Hematopoietic multipotent progenitor cell treated with erythropoietin and hydrocortisone succinate and interleukin-3 and kit ligand, for 6 days (in vitro differentiated cells): ENCODE measurements around the gene NDUFS7.

Experiments
- DNase-seq: peaks from one replicate; pipeline ENCODE4 v3.0.0-alpha.2; 2015

The NDUFS7 gene

GRCh38 chr19:1365319-1366269, 18.1 kb upstream of the NDUFS7 start:
- no peak for DNase-seq

- DNase-seq, result no peak
Observed at GRCh38 chr19:1366296-1366695, 17.4 kb upstream of the NDUFS7 start.

DNA sequence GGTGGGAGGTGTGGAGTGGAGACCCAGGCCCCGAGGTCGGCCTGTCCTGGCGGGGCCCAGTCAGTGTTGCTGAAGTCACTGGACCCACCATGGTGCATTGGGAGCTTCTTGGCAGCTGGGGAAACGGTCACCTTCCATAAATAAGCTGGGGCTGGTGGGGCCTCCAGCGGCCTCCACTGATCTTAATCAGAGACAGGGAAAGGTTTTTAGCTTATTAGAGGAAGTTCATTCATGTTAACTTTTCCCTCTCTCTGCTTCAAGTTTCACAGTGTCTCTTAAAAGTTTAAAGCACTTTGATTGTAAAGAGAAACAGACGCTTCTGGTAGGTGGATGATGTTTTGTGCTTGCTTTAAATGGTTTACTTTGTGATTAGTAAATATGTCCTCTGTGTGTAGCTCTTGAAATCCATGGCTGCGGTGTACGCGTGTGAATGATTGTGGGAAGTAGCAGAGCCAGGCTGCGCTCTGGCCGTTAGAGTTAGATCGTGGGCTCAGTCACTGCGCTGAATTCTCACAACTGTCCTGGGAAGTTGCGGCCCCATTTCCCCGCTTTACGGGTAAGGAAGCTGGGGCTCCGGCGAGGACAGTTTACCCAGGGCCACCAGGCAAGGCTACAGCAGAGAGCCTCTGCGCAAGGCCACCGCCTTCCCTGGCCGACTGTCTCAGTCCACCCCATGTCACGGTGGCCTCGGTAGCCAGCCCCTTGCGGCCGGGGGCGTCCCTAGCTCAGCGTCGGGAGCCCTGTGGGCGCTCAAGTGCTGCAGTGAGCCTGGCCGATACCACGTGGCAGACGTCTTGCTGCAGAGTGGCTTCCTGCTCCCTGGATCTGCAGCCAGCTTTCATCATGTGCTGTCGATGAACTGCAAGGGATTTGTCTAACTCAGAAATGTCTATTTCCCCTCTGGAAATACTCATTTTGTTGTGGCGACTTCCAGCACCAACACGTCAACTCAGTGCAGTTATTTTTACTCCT, 16.5 kb upstream of the NDUFS7 start:
- peak; percentile 60 for DNase-seq

DNA sequence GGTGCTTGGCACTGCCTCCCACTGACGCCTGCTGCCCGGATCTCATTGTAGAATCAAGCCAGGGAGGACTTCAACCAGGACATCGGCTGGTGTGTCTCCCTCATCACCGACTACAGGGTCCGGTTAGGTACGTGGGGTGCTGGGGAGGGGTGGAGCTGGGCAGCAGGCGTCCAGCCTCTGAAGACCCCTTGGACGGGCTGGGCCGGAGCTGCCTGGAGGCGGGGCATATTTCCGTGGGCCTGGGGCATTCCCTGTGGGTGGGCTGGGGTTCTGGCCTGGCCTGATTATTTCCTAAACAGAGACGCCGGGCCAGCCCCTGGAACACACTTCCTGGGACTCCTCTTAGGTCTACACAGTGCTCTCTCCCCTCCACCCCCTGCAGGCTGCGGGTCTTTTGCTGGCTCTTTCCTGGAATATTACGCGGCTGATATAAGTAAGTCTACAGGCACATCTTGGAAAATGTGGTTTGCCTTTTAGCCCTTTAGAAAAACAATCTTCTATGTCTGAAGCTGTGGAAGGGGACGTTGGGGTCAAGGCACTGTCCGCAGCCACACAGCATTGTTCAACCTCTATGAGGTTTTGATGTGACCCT, 14.4 kb upstream of the NDUFS7 start:
- no peak for DNase-seq

- no peak for DNase-seq
Observed at GRCh38 chr19:1370579-1371361, 12.9 kb upstream of the NDUFS7 start.

DNA sequence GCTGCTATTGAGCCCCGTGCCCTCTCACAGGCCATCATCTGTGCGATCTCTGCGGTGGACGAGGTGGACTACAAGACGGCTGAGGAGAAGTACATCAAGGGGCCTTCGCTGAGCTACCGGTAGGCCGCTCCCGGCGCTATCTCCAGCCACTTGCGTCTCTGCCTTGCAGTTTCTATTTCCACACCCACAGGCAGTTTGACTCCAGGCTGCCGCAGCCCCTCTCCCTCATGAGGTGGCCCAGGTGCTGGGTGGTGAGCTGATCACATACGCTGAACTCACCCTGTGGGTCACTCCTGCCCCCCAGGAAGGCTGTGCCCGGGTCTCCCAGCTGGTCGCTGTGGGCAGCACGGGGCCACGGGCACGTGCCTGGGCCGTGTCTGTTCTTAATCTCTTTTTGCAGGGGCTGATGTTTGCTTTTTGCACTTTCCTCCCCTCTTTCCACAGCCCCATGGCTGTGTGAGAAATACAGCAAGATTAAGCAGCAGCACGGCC, 10.6 kb upstream of the NDUFS7 start:
- no peak for DNase-seq

GRCh38 chr19:1373534-1374249, 10.0 kb upstream of the NDUFS7 start:
- DNase-seq, result no peak

DNA sequence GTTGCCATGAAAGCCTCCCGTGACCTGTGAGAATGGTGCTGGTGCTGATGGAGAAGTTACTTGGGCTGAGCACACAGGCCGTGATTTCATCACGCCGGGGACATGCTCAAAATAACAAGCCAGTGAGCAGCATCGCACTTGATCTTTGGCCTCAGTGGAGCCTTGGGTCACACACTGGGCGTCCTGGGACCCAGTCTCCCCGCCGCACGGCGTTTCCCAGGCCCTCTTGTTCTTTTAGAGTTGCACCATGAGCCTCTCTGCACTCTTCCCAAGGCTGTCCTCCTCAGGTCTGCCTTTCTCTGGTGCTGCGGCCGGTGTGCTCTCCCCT, 9.5 kb upstream of the NDUFS7 start:
- DNase-seq, result no peak

GRCh38 chr19:1376415-1376805, 7.3 kb upstream of the NDUFS7 start:
- DNase-seq, result no peak

GRCh38 chr19:1377176-1377964, 6.3 kb upstream of the NDUFS7 start:
- no peak for DNase-seq

GRCh38 chr19:1377965-1378785, 5.5 kb upstream of the NDUFS7 start:
- no peak for DNase-seq

GRCh38 chr19:1379126-1379905, 4.4 kb upstream of the NDUFS7 start:
- no peak for DNase-seq

- DNase-seq, result no peak
Observed at GRCh38 chr19:1379961-1380489, 3.7 kb upstream of the NDUFS7 start.

- no peak for DNase-seq
Observed at GRCh38 chr19:1382250-1382649, 1.5 kb upstream of the NDUFS7 start.

DNA sequence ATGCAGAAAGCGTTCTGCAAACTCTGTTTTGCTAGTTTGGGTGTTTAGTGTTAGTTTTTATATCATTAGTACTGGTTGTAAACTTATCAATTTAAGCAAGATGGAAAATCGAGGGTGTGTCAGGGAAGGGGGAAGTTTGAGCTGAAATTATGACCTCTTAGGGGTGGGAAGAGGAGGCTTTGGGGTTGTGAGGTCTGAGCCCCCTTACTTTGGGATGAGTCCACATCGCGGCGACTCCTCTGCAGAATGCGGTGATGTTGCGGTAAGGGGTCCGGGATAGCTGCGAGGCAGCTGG, 743 bp upstream of the NDUFS7 start:
- DNase-seq, result no peak

GRCh38 chr19:1384085-1384462, 367 bp downstream of the NDUFS7 start:
- DNase-seq, result no peak

DNA sequence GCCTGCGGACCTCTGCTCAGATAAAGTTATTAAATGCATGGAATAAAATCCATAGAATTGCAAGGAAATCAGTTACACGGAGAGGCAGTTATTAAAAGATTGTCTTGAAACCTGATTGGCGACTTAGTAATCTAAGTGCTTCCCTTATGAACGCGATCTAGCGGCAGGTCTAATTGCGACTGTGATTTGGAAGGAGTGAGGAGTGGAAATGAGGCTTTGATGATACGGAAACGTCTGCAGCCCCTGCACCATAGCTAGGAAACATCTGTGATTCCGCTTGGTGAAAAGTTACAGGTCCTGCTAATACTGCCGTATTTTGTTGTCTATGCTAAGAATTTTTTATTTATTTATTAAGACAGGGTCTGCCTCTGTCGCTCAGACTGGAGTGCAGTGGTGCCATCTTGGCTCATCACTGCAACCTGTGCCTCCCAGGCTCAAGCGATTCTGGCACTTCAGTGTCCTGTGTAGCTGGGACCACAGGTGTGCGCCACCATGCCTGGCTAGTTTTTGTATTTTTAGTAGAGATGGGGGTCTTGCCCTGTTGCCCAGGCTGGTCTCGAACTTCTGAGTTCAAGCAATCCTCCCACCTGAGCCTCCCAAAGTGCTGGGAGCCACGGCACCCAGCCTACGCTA, 887 bp downstream of the NDUFS7 start:
- peak; percentile 50 for DNase-seq

- no peak for DNase-seq
Observed at GRCh38 chr19:1385816-1386215, 2.1 kb downstream of the NDUFS7 start.
